Measurements from ENCODE around the gene HIRA.
"Not testable (repeated sequence)": the region's sequence is repeated elsewhere in the genome, so short reads cannot be mapped to it uniquely, and the experiment has no call there.

Gene HIRA

DNA sequence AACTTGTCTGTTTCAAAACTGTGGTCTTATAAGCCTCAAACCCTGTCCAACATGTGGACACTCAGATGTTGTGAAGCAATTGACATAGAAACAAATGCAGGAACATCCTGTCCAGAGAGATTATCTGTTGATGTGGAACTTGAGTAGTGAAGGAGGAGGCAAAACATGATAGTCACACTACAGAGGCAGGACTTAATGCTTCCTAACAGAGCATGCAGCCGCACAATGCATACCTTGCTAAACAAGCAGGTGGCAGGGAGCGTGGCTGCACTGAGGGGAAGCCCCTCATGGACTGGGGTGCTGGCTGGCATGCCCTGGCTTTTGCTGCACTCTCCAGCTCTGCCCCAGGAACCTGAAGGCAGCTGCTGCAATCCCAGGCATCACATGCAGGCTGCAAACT lies 10.6 kb upstream of the HIRA start:
- DNase-seq: no peak

DNA sequence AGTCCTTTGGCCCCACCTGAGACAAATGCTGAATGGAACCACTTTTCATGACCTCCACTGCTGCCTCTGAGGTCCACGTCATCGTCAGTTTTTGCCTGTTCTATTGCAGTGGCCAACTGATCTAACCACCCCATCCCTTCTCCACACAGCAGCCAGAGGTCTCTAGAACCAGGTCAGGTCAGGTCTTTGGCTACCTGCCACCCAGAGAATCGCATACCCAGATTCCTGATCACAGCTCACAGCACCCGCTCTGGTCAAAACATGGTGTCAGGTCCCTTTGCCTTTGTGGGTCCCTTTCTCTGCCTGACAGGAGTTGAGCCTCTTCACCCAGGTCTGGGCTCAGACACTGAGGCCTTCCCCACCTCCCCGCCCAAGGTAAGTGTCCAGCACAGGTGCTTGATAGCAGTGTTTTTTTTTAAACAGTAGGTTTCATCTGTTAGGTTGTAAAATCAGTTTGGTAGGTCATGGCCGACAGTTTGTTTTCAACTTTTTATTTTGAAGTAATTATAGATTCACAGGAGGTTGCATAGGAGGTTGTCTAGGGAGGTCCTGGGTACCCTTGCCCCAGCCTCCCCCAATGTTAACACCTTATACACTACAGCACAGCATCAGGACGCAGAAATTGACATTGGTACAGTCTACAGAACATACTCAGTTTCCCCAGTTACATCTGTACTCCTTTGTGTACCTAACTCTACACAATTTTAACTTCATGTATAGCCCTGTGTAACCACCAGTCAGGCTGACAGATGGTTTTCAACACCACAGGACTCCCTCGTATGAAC lies 9.1 kb upstream of the HIRA start:
- no peak for DNase-seq

DNA sequence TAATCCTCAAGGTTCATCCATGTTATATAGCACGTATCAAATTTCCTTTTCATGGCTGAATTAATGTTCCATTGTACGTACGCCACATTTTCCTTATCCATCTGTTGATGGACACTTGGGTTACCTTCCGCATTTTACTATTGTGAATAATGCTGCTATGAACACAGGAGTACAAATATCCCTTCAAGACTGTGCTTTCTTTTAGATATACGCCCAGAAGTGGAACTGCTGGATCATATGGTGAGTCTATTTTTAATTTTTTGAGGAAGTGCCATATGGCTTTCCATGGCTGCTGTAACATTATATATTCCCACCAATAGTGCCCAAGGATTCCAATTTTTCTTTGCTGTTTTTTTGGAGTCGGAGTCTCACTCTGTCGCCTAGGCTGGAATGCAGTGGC lies 6.8 kb upstream of the HIRA start:
- DNase-seq: no peak

DNA sequence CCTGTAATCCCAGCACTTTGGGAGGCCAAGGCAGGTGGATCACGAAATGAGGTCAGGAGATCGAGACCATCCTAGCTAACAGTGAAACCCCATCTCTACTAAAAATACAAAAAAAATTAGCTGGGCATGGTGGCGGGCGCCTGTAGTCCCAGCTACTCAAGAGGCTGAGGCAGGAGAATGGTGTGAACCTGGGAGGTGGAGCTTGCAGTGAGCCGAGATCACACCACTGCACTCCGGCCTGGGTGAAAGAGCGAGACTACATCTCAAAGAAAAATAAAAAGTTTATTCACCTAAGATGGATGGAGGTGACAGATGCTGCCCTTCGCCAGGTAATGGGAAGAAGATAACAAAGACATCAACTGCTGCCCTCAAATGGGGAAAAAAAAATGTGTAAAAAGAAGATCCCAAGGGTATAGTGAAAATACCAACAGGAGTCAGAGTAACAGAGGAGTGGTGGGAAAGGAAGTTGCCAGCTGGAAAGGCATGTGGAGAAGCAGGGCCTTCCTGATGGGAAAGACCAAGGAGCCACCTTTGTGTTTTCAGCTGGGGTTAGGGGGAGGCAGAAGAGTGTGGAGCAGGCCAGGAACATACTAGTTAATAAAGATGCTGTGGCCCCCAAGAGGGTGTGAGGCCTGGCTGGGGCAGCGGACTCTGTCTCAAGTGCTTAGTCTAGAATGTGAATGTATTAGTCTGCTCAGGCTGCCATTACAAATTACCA lies 5.1 kb upstream of the HIRA start:
- not testable (repeated sequence) for DNase-seq

DNA sequence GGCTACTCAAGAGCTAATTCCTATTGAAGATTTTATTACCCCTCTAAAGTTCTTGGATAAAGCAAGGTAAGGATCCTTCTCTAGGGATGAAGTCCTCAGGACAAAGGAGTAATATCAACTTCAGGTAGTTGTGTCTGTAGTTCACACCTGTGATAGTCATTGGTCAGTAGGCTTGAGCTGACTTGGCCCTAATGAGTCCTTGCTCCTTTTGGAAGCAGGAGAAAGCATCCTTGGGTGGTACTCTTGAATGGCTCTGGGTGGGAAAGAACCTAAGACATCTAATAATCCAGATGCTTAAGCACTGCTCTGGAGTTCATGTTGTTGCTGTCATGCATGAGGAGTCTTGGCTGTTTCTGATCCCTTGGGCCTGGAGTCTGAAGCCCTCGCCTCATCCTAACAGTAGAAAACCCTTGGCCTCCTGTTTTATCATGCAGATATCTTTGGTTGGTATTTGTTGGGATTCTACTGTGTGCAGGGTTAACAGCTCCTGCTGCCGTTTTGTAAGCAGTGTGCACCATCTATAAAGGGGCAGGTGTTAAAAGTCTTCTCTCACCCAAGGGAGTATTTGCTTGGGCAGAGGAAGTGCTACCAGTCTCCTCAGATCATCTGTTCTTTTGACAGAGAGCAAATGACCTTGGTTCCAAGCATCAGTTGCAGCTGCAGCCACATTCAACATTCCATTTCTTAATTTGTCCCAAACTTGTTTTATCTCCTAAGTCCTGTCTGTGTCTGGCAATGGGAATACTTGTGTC lies 3.5 kb upstream of the HIRA start:
- DNase-seq: no peak

DNA sequence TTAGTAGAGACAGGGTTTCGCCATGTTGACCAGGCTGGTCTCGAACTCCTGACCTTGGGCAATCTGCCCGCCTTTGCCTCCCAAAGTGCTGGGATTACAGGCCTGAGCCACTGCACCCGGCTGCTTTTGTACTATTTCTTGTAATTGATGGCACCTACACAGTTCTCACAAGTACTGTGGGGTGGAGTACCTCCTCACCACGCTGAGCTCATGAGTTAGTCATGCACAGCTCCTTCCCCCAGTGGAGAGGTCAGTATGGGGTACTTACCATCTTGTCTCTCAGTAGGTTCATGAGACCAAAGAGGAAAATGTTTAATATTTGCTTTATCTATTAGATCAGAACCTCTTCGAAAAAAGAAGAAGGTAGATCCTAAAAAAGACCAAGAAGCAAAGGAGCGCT lies 2.9 kb upstream of the HIRA start:
- no peak for DNase-seq

DNA sequence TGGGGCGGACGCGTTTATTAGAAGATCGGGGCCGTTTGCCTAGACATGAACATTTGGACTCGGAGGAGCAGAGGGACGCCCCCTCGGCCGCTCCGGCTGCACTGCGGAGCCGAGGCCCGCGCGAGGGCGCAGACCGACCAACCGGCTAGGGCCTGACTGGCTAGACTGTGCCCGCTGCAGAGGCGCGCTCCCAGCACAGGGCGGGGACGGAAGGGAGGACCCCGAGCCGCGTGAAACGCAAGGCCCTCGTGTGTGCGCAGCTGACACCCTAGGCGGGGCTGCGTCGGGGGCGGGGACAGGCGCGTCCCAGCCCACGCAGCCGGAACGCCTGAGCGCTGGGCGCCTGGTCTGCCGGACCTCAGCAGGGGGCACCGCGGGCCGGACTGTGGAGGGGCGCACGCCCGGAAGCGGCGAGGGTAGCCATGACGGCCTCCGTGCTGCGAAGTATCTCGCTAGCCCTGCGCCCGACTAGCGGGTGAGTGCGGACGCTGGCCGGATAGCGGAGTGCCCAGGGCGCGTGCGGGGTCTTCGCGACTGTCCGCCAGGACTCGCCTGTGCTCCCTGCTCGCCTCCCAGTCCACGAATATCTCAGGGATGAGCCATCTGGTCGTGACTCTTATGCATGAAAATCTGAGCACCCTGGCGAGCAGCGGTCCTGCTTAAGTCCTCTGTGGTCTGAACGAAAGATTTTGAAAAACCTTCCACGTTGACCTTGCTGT lies 759 bp upstream of the HIRA start, which contains the start of gene MRPL40:
TSS of gene MRPL40 (plus strand) at position 413 of the 719 bp plus-strand sequence. CDS start at position 423, 10 bp downstream.
- DNase-seq: peak; percentile 92 to 93

DNA sequence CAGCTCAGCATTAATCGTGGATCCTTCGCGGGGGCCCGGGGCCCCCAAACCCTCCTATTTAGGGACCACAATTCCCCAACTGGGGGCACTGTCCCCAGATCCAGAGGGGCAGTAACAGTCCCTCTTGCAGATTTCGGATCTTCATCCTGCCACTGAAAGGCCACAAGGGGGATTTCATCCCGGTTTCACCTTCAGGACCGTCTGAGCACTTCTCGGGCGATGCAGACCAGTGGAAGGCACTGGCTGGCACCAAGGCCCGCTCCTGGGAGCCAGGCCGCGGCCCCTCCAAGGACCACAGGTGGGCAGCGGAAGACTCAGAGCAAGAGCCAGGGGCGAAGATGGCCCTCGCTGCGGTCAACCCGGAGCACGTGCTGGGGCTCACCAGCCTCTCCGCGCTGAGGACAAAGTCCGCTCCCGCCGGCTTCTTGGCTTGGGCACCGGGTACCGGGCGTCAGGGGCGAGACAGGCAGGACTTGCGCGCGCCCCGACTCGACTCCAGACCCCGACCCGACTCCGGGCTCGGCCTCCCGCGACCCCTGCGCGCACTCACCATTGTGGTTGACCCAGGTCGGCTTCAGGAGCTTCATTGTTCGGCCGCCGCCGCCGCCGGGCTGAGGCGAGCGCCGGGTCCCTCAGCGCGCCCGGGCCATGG lies 517 bp downstream of the HIRA start:
- DNase-seq: peak; percentile 28 to 42

DNA sequence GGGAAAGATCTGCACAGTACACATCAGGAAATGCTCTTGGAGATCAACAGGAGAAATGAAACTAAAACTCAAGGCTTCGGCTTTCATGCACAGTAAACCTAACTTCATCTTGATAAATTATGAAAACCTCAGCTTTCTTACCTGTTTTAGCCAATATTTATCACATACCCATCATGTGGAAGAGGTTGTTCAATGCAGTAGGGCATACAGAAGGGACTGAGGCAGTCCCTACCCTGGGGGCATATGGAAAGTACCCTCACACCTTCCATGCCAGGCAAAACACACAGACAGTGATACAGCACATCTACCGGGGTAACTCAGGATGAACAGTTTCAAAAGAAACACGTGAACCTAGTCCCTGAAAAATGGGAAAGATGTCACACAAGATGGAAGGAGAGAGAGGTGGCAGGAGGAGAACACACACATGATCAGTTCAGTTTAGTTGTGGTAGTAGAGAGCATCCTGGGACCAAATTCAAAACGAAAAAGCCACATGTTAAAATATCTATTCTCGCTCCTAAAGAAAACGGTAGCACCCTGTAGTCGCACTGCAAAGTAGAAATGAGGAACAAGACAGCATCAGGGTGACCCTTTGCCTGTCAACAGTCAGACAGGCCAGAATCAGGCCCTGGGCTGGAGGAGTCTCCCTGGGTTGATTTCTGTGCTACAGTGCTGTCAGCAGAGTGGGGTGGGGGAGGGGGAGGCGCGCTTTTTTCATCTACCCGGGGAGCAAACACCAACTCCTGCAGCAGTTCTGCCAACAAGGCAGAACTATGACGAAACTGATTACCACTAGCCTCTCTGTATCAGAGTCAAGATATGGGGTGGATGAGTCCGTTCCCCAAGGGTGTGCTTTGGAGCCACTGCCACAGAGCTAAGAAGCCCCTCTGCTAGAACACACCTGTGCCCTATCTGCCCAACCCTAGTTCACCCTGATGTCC lies 1.3 kb downstream of the HIRA start:
- peak; percentile 48 to 56 for DNase-seq

DNA sequence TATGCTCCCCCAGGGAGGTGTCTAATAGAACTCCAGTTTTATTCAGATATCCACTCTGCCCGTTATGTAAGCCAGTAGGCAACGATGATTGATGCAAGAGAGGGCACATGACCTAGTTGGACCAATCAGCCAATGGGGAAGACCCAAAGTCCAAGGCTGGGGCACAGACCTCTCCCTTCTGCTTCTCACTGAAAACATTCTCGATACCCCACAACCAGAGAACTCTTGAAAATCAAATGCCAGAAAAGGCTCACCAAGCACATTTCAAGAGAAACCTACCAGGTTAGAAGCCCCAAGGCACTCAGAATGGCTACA lies 7.4 kb downstream of the HIRA start:
- no peak for DNase-seq

DNA sequence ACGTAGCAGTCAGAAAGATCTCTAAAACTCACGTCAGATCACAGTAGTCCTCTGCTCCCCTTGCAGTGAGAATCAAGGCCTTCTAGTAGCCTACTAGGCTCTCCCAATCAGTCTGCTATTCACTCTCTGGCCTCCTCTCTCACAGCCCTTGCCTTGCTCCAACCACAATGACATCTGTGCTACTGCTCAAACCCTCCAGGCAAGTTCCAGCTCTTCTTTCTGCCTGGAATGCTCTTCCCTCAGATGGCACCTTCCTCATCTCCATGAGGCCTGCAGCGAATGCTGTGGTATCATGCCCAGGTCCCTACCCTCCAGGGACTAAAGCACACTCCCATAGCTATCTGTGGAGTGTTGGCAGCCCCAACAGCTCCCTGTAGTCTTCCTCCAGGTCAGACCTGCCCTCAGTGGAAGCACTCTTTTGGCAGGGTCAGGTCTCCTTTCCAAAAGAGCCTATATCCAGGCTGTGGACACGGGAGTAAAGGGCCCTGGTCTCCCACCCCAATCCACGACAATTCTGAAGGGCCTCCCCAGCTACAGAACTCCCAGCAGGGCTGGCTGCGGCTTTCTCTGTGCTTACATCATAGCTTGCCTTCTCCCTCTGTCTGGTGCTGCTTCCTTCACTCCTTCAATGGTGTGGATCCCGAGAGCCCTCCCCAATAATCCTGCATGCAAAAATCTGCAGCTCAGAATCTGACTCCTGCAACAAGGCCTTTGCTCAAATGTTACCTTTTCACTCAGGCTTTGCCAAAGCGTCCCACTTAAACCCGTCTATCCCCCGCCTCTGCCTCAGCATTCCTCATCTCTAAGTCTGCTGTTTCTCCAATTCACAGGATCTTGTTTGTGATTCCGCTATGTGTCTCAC lies 8.9 kb downstream of the HIRA start:
- DNase-seq: no peak

DNA sequence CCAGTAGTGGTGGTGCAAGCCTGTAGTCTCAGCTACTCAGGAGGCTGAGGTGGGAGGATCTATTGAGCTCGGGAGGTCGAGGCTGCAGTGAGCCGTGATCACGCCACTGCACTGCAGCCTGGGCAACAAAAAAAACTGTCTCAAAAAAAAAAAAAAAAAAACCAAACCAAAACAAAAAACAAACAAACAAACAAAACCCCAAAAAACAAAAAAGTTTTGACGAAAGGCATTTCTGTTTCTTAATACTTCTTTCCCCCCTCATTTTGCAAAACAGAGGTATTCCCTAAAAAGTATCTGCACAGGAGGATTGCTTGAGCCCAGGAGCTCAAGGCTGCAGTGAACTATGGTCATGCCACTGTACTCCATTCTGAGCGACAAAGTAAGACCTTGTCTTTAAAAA lies 11.2 kb downstream of the HIRA start:
- DNase-seq: no peak

DNA sequence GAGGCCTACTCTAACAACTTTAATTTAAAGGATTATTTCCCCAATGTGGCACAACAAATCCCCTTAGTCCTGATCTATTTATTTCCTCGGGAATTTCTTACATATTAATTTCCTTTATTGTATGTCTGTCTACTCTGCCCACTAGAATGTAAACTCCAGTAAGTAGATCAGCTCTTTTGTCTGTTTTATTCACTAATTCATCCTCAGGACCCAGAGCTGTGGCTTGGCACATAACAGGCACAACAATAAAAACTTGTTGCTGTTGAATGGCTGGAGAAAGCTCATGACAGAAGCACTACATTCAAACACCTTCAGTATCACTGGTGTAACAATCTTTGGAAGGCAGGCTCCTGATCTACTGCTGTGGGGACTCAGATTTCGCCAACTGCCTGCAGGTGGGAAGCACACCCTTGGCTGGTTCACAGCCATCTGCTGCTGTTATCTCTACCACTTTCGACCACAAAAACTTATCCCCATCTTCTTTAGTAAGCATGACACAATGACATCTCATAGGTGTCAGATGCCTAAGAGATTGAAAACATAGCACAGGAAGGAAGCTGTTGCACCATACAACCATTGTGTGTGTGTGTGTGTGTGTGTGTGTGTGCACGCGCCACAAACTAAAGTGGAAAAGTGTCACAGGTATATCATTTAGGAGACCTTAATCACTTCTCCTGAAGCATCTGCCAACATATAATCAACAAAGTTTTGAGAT lies 11.9 kb downstream of the HIRA start:
- peak; percentile 32 to 54 for DNase-seq

DNA sequence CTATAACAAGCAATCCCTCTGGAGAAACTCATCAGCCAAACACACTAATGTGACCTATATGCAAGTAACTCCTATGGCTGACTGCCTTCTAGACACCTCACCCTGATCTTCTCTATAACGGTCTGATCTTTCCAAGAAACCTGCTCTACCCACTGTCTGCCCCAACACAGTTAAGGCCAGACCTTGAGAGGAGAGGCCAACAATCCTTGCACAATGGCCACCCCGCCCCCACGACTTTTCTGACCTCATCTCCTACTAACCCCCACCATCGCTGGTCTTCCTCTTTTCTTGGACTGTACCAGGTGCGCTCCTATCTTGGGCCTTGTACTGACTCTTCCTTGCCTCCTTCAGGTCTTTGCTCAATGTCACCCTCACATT lies 12.5 kb downstream of the HIRA start:
- no peak for DNase-seq

DNA sequence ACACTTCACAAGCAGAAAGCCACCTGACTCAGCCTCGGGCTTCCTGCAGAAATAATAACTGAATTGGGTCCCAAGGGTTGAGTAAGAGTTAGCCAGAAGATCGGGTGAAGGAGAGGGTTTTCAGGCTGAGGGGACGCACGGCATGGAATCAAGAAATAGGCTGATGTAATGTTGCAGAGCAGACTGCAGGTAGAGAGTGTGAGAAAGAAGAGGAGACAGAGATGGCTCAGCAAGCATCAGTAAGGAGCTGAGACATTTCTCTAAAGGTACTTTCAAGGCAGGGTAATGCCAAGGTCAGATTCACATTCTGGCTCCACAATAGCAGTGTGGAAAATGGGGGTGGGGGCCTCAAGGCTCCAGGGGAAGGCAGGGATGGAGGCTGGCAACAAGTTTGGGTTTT lies 18.6 kb downstream of the HIRA start:
- DNase-seq: no peak

DNA sequence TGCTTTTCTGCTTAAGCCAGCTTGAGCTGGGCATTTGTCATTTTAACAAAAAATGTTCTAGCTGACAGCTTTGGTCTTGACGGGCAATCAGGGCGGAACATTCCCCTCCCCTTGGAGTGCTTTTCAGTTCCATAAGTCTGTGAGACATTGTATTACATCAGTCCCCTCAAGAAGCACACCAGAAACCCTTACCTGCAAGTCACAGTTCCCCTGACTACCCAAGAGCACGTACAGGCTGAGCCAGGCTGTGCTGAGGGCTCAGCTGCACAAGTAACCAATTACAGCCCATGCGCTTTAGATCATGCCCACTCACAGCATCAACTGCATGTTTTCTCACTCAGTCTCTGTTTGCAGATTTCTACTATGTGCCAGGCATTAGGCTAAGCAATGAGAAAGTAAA lies 19.1 kb downstream of the HIRA start:
- no peak for DNase-seq

DNA sequence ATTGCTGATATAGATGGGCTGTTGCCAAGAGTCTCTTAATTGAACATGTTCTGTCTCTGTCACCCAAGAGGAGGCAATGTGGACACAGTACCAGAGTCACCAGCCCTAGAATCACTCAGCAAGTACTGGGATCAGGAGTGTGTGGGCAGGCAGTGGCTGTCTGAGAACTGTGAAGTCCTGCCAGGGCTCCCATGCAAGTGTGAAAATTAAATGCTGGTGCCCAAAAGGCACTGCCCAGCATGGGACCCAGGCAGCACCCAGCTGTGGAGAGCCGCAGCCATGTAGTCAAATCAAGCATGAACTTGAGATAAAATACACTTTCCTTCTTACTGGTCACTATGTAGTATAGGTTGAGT lies 19.9 kb downstream of the HIRA start:
- no peak for DNase-seq

DNA sequence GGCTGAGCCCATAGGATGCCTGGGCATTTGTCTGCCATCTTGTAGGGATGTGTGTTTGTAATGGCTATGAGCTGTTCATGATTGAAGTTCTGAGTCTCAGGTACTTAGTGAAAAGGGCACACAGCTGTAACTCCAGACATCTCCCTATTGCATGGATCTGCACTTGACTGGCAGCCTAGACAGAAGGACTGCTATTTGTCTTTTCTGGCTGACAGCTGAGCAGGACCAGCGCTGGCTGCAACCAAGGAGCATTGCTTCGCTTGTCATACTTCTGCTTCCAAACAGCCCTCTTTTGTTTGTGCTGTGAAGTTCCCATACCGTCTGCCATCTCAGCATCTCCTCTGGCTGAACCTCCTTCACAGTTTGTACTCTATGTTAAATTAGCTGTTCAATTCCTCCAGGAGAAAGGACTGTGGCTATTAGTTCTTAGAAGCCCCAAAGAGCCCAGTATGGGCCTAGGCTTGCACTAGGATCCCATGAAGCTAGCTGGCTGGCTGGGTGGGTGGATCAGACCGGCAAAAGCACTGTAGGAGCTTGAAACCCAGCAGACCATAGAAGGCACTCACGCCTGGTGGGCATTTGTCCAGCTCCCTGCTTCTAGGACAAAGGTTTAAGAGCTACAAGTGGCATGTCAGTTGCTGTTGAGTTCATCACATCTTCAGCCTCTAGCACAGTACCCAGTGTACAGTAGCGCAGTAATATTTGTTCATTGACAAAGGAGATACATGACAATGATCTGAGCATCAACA lies 20.4 kb downstream of the HIRA start:
- no peak for DNase-seq
